ENCODE data around the gene PICALM.

Gene PICALM

DNA sequence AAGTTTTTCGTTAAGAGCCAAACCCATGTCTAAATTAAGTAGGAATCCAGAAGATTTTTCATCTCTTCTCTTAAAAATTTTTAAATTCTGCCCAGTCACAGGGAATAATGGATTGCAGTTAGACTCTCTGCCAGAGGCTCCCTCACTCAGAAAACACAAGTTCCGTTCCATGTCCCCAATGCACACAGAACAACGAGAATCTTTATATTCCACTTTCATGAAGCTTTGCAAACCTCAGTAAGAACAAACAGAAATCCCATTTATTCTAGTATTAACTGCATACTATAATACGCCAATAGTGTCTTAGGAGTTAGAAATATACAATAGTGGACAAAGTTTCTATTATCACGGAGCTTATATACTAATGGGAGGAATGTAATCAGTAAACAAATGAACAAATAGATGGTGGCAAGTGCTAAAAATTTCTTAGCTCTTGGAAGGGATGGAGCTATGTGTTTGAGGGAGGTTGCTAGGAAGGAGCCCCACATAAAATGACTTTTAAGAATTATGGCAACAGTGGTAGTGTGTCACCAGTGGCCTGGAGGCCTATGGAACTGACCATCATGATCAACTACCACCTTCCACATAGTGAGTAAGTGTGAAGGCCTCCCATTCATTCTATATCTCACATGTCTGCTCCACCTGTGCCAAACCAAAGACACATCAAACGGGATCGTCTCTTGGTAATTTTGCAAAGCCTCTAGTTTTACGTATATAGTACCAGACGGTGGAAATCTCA, 24.9 kb downstream of the PICALM start:
- POLR2A ChIA-PET: no interaction called here
- no peak for DNase-seq (ENCODE audit: extremely low spot score)
- TF ChIP-seq, protein P1, sequence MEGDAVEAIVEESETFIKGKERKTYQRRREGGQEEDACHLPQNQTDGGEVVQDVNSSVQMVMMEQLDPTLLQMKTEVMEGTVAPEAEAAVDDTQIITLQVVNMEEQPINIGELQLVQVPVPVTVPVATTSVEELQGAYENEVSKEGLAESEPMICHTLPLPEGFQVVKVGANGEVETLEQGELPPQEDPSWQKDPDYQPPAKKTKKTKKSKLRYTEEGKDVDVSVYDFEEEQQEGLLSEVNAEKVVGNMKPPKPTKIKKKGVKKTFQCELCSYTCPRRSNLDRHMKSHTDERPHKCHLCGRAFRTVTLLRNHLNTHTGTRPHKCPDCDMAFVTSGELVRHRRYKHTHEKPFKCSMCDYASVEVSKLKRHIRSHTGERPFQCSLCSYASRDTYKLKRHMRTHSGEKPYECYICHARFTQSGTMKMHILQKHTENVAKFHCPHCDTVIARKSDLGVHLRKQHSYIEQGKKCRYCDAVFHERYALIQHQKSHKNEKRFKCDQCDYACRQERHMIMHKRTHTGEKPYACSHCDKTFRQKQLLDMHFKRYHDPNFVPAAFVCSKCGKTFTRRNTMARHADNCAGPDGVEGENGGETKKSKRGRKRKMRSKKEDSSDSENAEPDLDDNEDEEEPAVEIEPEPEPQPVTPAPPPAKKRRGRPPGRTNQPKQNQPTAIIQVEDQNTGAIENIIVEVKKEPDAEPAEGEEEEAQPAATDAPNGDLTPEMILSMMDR (IDR thresholded peaks at IDR 0.05; ENCODE audit: control extremely low read depth, extremely low read depth, low read depth, missing control alignments): no peak
- CTCF ChIA-PET: interaction anchor here (0.8 to 5.2 kb wide), 8 partner anchors 9 to 247 kb away, joined by 3 to 63 read pairs (median 4); no protein-coding TSS in a partner anchor

DNA sequence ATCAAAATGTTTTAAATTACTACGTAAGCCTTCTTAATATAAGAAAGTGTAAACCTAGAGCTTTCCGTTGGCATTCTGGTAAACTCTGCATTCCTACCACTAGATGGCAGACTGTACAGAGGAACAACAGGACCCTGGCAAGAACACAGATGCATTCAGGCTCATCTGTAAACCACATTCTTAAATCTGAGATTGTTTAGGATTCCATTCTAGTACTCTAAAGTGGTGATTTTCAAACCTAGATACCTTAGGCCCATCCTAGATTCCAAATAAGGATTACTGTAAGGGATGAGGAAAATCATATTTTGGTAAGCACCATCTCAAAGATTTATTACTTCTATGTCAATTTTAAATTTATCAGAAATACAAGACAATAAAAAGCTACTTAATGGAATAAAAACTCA, 26.9 kb downstream of the PICALM start:
- POLR2A ChIA-PET: interaction anchor here (0.5 to 0.6 kb wide), 2 partner anchors 9 to 22 kb away, joined by 3 read pairs; no protein-coding TSS in a partner anchor
- CTCF ChIA-PET: interaction anchor here (0.6 to 5.2 kb wide), 51 partner anchors 10 to 412 kb away, joined by 3 to 63 read pairs (median 4); partner anchors contain the start of genes CCDC83 and PICALM
- TF ChIP-seq, protein P1 (IDR thresholded peaks at IDR 0.05; ENCODE audit: control extremely low read depth, extremely low read depth, low read depth, missing control alignments): peak; percentile 80
- DNase-seq (ENCODE audit: extremely low spot score): peak; percentile 55

DNA sequence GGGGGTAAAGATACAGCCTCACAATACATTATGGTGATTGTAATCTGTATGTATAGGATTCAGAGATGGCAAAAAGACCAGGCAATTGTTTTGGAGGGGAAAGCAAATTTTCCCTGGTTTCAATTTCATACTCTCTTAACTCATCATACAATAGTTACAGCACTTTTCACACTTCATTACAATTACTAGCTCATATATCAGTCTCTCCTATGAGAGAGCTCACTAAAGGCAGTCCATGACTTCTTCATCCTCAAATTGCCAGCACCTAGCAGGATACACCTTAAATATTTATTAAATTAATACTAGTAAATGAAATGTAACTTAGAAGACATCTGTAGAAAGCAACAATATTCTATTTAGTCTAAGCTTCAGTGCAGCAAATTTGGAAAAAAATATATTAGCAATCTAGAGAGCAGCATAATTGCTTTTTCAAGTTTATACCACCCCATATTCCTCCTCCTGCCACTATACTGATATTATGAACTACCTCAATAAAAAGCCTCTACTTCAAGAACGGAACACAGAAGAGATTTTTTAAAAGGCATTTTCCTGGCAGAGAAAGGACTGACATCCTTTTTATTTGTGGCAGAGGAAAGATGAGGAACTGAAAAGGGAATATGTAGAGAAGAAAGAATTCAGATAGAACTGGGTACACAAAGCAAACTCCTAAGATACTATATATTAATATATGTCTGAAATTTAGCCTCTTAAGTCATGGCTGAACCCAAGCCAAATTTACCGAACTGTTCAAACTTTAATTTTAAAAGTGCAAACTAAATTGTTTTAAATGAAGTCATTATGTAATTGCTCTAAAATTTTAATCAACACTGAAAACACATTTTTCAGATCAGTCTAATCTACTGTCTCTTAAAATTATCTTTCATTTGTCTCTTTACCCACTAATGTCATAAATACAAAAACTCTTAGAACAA, 27.7 kb downstream of the PICALM start:
- TF ChIP-seq, protein P1 (IDR thresholded peaks at IDR 0.05; ENCODE audit: control extremely low read depth, extremely low read depth, low read depth, missing control alignments): no peak
- POLR2A ChIA-PET: interaction anchor here (0.5 to 0.6 kb wide), 2 partner anchors 10 to 21 kb away, joined by 3 read pairs; no protein-coding TSS in a partner anchor
- DNase-seq (ENCODE audit: extremely low spot score): no peak
- CTCF ChIA-PET: interaction anchor here (0.6 to 5.2 kb wide), 46 partner anchors 10 to 411 kb away, joined by 3 to 63 read pairs (median 4); partner anchors contain the start of genes CCDC83 and PICALM

DNA sequence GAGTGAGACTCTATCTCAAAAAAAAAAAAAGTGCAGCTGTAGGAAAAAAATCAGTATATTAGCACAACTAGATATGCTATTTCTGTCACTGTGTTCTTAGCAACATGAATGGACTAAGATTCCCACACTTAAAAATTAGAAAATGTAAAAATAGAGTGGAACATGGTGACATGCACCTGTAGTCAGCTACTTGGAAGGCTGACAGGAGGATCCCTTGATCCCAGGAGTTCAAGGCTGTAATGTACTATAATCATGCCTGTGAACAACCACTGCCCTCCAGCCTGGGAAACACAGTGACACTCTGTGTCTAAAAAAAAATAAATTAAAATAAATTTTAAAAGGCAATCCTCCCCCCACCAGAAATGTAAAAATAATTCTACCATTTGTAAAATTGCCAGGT, 29.8 kb downstream of the PICALM start:
- ChIA-PET POLR2A (no interaction called here), CTCF (interaction anchor here (1.3 to 4.3 kb wide), 2 partner anchors 24 to 155 kb away, joined by 3 to 53 read pairs; no protein-coding TSS in a partner anchor)
- TF ChIP-seq, protein P1 (IDR thresholded peaks at IDR 0.05; ENCODE audit: control extremely low read depth, extremely low read depth, low read depth, missing control alignments): no peak
- no peak for DNase-seq (ENCODE audit: extremely low spot score)

DNA sequence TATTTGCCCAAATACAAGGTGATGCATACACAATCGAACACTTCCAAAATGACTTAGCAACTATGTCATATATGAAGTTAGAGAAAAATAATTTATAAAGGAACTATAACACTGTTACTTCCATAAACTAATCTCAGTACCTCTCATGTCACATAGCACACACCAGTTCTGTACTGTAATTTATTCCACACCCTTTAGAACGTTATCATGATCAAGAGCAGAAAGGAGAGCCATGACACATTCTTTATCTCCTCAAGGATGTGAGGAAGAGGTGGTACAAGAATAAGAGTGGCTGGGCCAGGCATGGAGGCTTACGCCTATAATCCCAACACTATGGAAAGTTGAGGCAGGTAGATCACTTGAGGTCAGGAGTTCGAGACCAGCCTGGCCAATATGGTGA, 31.1 kb downstream of the PICALM start:
- TF ChIP-seq, protein P1 (IDR thresholded peaks at IDR 0.05; ENCODE audit: control extremely low read depth, extremely low read depth, low read depth, missing control alignments): no peak
- ChIA-PET POLR2A (no interaction called here), CTCF (no interaction called here)
- DNase-seq (ENCODE audit: extremely low spot score): no peak

DNA sequence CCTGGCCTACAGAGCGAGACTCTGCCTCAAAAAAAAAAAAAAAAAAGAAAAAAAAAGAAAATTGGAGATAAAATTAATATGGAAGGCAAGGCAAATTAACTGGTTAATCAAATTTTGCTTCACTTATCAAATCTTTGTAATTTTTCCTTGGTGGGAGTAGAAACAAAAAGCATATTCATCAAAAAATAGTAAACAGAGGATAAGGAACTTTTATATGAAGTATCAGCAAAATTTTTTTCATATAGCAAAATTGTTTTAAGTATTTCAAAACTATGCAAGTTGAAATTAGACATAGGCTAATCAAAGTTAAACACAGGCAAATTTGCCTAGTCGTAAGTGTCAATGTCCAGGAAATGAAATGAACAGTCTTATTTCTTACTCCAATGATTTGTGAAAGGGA, 33.0 kb downstream of the PICALM start:
- CTCF ChIA-PET: no interaction called here
- TF ChIP-seq, protein P1 (IDR thresholded peaks at IDR 0.05; ENCODE audit: control extremely low read depth, extremely low read depth, low read depth, missing control alignments): no peak
- POLR2A ChIA-PET: no interaction called here
- DNase-seq (ENCODE audit: extremely low spot score): no peak
